OCI-M1 (cell line): ENCODE results near the gene CUTC.

Experiments used
- DNase-seq: peaks from one replicate; lab custom pipeline; 2025; lab: John Stamatoyannopoulos, UW

Gene CUTC

DNA sequence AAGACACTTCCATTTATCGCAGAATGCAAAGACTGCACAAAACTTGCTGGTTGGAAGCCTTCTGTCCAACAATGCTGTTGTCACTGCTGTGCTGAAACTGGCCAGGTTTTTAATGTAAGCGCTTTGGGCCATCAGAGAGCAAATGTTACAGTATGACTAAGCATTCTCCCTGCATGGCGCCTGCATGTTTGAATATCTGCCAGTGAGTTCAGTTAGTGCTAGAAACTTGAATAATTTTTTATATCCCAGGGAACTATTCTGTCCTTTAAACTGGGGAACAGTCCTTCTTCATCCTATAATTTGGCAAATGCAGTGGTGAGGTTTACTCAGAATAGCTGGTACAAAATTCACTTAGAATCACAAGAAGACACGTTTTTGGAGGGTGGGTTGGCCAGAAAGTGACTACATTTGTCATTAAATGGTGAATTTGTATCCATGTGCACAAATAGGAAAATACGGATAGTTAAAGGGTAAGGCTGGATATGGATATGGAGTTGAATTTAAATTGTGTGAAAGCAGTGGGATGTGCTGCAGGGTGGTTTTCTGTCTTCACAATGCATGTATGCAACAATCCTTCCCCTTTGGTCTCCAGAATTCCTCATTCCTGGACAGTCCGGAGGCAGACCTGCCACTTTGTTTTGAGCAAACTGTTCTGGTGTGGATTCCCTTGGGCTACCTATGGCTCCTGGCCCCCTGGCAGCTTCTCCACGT lies 52.1 kb downstream of the CUTC start:
- DNase-seq, result peak; percentile 13

DNA sequence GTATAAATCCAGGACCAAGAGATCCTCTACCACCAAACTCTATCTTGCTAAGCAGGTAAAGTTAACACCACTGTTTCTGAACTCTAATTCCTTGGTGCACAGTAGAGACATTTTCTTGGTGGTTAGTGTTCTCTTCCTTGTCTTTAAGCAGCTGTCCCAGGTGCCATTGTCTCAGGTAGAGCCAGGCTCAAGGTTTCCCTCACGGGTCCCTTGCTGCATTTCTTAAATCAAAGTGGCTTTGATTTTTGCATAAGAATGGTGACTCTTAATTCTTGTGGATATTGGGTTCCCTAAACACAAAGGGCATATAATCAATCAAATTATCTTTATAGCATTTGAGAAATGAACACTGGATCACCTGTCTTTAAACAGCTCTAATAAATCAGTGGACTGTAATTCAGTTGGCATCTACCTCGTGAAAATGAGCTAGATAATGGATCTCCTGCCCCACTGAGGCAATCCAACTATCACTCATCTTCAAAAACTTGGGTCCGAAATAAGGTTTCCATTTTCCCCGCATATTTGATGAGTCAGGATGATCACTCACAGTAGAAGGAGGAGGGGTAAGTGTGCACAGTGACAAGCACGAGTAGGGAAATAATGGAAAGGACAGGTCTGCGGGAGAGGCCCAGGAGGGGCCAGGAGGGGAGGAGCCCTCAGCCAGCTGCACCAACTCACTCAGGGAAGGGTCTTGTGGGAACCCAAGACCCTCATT lies 52.9 kb downstream of the CUTC start:
- DNase-seq, result no peak

DNA sequence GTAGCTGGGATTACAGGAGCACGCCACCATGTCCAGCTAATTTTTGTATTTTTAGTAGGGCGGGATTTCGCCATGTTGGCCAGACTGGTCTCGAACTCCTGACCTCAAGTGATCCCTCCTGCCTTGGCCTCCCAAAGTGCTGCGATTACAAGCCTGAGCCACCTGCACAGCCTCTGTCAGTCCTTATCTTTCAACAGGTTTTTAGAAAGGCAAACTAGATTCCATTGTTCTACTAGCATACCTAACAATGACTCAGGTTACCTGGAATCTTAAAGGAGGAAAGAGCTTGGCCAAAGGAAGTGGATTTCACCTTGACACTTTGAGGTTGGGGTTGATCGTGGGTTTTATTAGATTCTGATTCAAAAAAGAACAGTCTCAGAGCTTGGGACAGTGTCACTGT lies 53.6 kb downstream of the CUTC start:
- DNase-seq, result no peak

DNA sequence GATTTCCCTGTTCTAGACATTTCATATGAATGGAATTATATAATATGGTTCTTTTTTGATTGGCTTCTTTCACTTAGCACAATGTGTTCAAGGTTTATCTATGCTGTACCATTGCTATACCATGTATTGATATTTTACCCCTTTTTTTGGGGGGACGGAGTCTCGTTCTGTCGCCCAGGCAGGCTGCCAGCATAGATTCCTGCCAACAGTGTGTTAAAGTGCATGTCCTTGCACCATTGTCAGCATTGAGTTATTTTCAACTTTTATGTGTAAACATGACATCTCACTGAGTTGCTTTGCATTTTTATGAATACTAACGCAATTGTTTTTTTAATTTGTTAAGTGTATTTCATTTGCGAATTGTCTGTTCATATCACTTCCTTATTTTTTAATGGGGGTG lies 55.3 kb downstream of the CUTC start:
- DNase-seq, result no peak

DNA sequence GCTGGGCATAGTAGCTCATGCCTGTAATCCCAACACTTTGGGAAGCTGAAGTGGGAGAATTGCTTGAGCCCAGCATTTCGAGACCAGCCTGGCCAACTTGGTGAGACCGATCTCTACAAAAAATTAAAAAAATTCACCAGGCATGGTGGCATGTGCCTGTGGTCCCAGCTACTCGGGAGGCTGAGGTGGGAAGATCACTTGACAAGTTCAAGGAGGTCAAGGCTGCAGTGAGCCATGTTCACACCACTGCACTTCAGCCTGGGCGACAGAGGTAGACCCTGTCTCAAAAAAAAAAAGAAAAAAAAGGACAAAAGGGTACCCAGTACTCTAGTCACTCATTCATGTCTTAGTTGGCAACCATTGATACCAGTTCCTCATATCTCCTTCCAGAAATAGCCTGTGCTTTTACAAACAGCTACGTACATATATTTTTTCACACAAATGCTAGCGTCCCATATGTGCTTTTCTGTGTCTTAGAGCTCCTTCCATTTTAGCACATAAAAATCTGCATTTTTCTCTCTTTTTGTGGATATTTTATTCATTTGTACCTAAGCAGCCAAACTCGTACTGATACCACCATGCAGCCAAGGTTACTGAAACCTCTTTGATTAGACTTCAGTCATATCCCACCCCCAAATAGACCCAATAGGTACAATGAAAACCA lies 55.9 kb downstream of the CUTC start:
- DNase-seq, result no peak

DNA sequence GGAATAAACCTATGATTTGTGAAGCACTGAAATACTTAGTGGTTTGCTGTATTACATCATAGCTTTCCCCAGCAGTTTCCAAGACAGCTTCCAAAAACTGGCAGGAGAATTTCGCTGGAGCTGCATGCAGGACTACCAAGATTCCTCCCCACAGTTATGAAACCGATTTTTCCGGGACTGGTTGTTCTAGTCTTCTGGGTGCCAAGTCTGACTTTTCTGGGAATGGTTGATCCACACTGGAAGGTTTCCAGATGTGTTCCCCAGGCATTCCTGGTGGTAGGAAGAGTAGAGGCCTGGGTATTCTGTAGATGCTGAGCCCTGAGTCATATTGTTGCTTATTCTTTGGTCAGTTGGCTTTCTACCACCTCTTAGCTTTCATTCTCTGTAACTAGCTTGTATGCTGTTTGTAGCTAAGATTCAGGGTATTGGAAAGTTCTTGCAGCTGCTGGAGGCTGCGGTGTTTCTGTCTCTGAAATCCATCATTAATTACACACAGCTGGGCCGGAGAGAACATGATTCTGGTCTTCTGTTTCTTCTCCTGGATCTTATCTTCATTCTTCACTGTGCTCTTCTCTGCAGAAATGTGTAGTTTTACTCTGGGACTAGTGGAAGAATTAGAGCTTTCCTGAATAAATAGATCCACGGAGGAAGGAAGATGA lies 56.7 kb downstream of the CUTC start:
- DNase-seq, result no peak

DNA sequence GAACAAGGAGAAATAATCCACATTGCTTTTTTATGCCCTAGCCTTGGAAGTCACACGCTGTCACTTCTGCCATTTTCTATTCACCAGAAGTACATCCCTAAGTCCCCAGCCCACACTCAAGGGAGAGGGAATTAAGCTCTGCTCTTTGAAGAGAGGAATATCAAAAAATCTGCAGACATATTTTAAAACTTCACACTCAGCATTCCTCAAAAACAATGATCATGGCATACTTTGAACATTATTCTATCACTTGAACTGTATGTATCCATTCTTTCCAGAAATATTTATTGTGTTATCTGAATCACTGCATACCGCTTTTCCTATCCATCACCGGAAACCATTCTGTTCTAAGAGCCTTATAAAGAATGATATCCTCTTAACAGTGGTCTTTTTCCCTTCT lies 59.8 kb downstream of the CUTC start:
- no peak for DNase-seq

DNA sequence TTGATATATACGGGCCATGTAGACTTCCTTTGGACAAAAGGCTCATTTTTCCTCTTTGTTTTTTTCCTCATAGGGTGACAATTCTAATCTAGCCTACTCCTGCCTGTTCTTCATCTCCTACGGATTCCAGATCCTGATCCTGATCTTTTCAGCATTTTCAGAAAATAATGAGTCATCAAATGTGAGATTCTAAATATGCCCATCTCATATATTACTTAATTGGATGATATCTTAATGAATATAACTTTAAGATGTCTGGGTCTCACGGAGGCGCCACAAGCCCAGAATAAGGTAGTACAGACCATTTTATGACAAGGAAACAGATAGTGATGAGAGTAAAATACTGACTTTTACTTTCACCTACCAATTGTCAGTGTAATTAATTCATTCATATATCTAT lies 61.8 kb downstream of the CUTC start:
- DNase-seq, result no peak

DNA sequence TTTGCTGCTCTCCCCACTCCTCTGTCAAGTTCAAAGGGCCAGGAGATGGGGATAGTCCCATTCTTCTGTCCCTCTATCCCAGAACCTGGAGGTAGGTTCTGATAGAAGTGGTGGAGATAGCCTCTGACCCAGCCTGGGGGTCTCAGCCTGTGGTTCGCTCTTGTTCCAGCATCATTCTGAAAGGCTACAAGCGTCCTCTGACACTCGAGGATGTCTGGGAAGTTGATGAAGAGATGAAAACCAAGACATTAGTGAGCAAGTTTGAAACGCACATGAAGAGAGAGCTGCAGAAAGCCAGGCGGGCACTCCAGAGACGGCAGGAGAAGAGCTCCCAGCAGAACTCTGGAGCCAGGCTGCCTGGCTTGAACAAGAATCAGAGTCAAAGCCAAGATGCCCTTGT lies 64.9 kb downstream of the CUTC start:
- no peak for DNase-seq

DNA sequence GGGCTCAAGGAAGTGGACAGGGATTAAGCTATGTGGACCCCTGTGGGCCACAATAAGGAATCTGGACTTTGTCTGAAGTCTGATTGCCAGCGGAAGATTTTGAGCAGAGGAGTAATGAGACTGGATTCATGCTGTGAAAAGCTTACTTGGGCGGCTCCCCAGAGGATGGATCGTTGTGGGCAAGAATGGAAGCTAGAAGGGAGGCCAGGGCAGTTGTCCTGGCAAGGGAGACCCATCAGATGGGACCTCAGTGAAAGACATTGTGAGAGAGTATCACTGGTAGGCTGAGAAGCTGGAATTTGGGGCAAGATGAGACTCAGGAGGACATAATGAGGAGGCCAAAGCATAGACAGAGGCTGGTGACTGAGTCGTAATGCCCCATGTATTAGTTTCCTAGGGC lies 66.0 kb downstream of the CUTC start:
- no peak for DNase-seq

DNA sequence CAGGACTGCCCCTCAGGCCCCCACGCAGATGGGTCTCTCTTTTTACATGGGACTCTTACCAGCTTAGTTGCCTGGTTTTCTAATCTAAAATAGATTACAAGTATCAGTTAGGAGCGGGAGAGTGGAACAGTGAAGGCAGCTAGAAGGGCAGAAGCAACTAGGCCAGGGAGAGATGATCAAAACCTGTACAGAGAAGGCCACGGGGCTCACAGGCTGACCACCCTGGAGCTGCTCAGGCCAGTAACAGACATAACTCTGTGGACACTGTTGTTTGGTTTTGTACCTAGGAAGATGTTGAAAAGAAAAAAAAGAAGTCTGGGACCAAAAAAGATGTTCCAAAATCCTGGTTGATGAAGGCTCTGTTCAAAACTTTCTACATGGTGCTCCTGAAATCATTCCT lies 66.9 kb downstream of the CUTC start:
- DNase-seq, result no peak

DNA sequence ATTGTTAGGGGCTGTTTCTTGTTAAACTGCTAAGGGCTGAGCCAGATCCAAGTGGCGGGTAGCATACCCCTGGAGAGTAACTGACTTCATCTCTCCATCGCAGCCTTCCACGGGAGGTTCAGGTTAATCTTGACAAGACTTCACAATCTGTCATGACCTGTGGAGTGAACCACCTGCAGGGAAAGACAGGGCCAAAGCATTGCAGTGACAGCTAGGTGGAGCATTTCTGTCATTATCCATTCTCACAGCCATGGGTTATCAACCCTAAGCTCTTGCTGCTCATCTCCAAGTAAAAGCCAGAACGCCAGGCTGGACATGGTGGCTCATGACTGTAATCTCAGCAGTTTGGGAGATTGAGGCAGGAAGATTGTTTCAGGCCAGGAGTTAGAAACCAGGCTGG lies 67.6 kb downstream of the CUTC start:
- no peak for DNase-seq

DNA sequence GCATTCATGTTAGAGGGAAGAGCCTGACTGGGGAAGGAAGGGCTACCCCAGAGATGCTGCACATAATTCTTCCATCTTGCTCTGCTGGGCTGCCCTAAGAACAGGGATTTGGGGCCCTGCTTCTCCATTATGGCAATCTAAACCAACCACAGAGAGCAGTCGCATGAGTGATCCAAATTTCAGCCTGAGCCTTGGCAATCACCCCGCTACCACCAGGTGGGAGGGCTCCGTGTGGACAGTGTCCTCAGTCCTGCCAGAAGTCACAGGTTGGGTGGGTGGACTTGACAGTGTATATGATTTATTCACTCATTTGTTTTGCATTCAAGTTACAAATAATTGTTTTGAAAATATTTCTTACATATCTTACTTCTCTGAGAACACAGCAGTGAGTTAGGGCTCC lies 72.4 kb downstream of the CUTC start:
- DNase-seq, result no peak

DNA sequence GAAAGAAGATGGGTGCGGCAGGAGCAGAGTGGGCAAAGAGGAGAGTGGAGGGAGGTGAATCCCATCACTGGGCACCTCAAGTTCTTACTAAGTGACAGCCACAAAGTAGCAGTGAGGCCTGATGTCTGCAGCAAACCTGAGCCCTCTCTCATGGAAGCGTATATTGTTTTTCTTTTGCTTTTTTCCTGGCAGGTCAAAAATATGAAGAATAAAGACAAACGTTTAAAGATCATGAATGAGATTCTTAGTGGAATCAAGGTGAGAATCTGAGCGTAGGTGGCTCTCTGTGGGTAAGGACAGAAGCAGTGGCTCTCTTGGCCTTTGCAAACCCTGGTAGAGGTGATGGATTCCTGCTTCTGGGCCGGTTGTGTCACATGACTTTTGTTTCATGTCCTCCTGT lies 73.2 kb downstream of the CUTC start:
- no peak for DNase-seq
